ENCODE data around the gene MBIP.

The MBIP gene

GRCh38 chr14:36284971-36285595, 35.4 kb downstream of the MBIP start:
- DNase-seq = no peak
- H3K27ac ChIP-seq = no peak overlapping the region
- no peaks in the 10 kb centered on the region for H3K9me3 ChIP-seq (ENCODE audit: severe bottlenecking)
- TF ChIP-seq CTCF (IDR thresholded peaks at IDR 0.05; ENCODE audit: low read depth, low read length) = no peak
- H3K4me3 ChIP-seq (ENCODE audit: low read depth, low read length) = no peak overlapping the region
- no peaks in the 10 kb centered on the region for H3K36me3 ChIP-seq
- H3K27me3 ChIP-seq (ENCODE audit: insufficient read depth, low read depth, severe bottlenecking) = no peaks in the 10 kb centered on the region

- H3K36me3 ChIP-seq = no peaks in the 10 kb centered on the region
- no peak for TF ChIP-seq CTCF (IDR thresholded peaks at IDR 0.05; ENCODE audit: low read depth, low read length)
- H3K4me3 ChIP-seq (ENCODE audit: low read depth, low read length) = no peak overlapping the region
- no peaks in the 10 kb centered on the region for H3K9me3 ChIP-seq (ENCODE audit: severe bottlenecking)
- H3K27ac ChIP-seq = no peak overlapping the region
- DNase-seq = no peak
- H3K27me3 ChIP-seq (ENCODE audit: insufficient read depth, low read depth, severe bottlenecking) = no peaks in the 10 kb centered on the region
Measured at GRCh38 chr14:36281309-36281708, 39.1 kb downstream of the MBIP start.

- TF ChIP-seq CTCF (IDR thresholded peaks at IDR 0.05; ENCODE audit: low read depth, low read length) = no peak
- Histone ChIP-seq H3K9me3 (ENCODE audit: severe bottlenecking) (no peaks in the 10 kb centered on the region), H3K27ac (no peak overlapping the region), H3K27me3 (ENCODE audit: insufficient read depth, low read depth, severe bottlenecking) (peaks cover 5% of the 10 kb centered on the region), H3K4me3 (ENCODE audit: low read depth, low read length) (no peak overlapping the region), H3K36me3 (no peaks in the 10 kb centered on the region)
- no peak for DNase-seq
Measured at GRCh38 chr14:36279306-36280190, 40.9 kb downstream of the MBIP start.

- no peak overlapping the region for H3K27ac ChIP-seq
- no peak overlapping the region for H3K4me3 ChIP-seq (ENCODE audit: low read depth, low read length)
- TF ChIP-seq CTCF (IDR thresholded peaks at IDR 0.05; ENCODE audit: low read depth, low read length) = no peak
- no peaks in the 10 kb centered on the region for H3K9me3 ChIP-seq (ENCODE audit: severe bottlenecking)
- no peak for DNase-seq
- no peaks in the 10 kb centered on the region for H3K36me3 ChIP-seq
- H3K27me3 ChIP-seq (ENCODE audit: insufficient read depth, low read depth, severe bottlenecking) = peaks cover 18% of the 10 kb centered on the region
Measured at GRCh38 chr14:36275741-36276140, 44.7 kb downstream of the MBIP start.

GRCh38 chr14:36271939-36272907, 48.2 kb downstream of the MBIP start:
- peak overlapping the region; percentile 27 for H3K4me3 ChIP-seq (ENCODE audit: low read depth, low read length)

More at GRCh38 chr14:36271939-36272907, 48.2 kb downstream of the MBIP start:
- Histone ChIP-seq H3K27ac (no peak overlapping the region), H3K36me3 (no peaks in the 10 kb centered on the region), H3K27me3 (ENCODE audit: insufficient read depth, low read depth, severe bottlenecking) (peaks cover 18% of the 10 kb centered on the region), H3K9me3 (ENCODE audit: severe bottlenecking) (no peaks in the 10 kb centered on the region)
- TF ChIP-seq CTCF (IDR thresholded peaks at IDR 0.05; ENCODE audit: low read depth, low read length) = no peak
- no peak for DNase-seq
